GM12891 (cell line): ENCODE results near the gene RPS10.

Source experiments
- PAX5 ChIP-seq: IDR thresholded peaks from 2 replicates; pipeline ENCODE4 v1.6.1; 2011; ENCODE audit warnings: low read length, moderate library complexity, mild to moderate bottlenecking; ENCODE audit not compliant: insufficient read depth, severe bottlenecking
- POLR2A ChIP-seq: IDR thresholded peaks from 2 replicates; pipeline ENCODE4 v1.6.1; 2011; ENCODE audit warnings: low read depth, low read length, control low read depth
- POLR2AphosphoS5 ChIP-seq: IDR thresholded peaks from 2 replicates; pipeline ENCODE4 v1.6.1; 2011; ENCODE audit warnings: low read depth, low read length, control low read depth
- SPI1 ChIP-seq: IDR thresholded peaks from 2 replicates; pipeline ENCODE4 v1.6.1; 2011; ENCODE audit warnings: low read depth, low read length, control low read depth
- TAF1 ChIP-seq: IDR thresholded peaks from 2 replicates; pipeline ENCODE4 v1.6.1; 2011; ENCODE audit warnings: low read depth, low read length, control low read depth

GRCh38 chr6:34473967-34474366, 48.1 kb upstream of the RPS10 start:
- TF ChIP-seq TAF1 (no peak), POLR2A (no peak), POLR2AphosphoS5 (no peak), SPI1 (no peak), PAX5 (no peak)
